GM19193 (cell line): ENCODE measurements around the gene BLZF1.

Experiments
- POLR2A ChIP-seq: IDR thresholded peaks from 4 replicates; pipeline ENCODE4 v1.6.1; 2011; ENCODE audit not compliant: insufficient read depth, insufficient read length; ENCODE audit errors: extremely low read depth

The BLZF1 gene

GRCh38 chr1:169347688-169348382, 20.2 kb upstream of the BLZF1 start:
- no peak for TF ChIP-seq POLR2A

- no peak for TF ChIP-seq POLR2A
These were observed 19.5 kb upstream of the BLZF1 start for GRCh38 chr1:169348383-169349036.

GRCh38 chr1:169360415-169360814, 7.6 kb upstream of the BLZF1 start:
- TF ChIP-seq POLR2A = no peak

- TF ChIP-seq POLR2A = no peak
These were observed 6.7 kb upstream of the BLZF1 start for GRCh38 chr1:169361281-169361680.

GRCh38 chr1:169363046-169363730, 4.8 kb upstream of the BLZF1 start:
- no peak for TF ChIP-seq POLR2A

GRCh38 chr1:169364948-169365347, 3.0 kb upstream of the BLZF1 start:
- no peak for TF ChIP-seq POLR2A

GRCh38 chr1:169367096-169367685, 804 bp upstream of the BLZF1 start:
- no peak for TF ChIP-seq POLR2A

GRCh38 chr1:169368406-169368769, 393 bp downstream of the BLZF1 start:
- TF ChIP-seq POLR2A = peak; percentile 12

GRCh38 chr1:169371404-169371803, 3.4 kb downstream of the BLZF1 start:
- no peak for TF ChIP-seq POLR2A

- no peak for TF ChIP-seq POLR2A
These were observed 13.2 kb downstream of the BLZF1 start for GRCh38 chr1:169381162-169381561.

GRCh38 chr1:169383449-169383848, 15.5 kb downstream of the BLZF1 start:
- TF ChIP-seq POLR2A = no peak

- TF ChIP-seq POLR2A = no peak
These were observed 19.4 kb downstream of the BLZF1 start for GRCh38 chr1:169387399-169387798.

- no peak for TF ChIP-seq POLR2A
These were observed 22.3 kb downstream of the BLZF1 start for GRCh38 chr1:169390303-169390702.

- no peak for TF ChIP-seq POLR2A
These were observed 24.4 kb downstream of the BLZF1 start for GRCh38 chr1:169392406-169392805.

- no peak for TF ChIP-seq POLR2A
These were observed 28.0 kb downstream of the BLZF1 start for GRCh38 chr1:169395955-169396354.
